SU-DHL-6 (cell line): ENCODE results near the gene KNOP1.

Experiments used
- H2AFZ ChIP-seq: fragments of 200-600 bp; sonication (generic); 2 replicates; pipeline ENCODE4 v1.6.1; 2014; ENCODE audit warnings: low read depth, mild to moderate bottlenecking, moderate library complexity, mixed read lengths, antibody characterized with exemption, low read length; ENCODE audit not compliant: severe bottlenecking
- H3F3A ChIP-seq: fragments of 200-600 bp; shearing (Covaris generic); 2 replicates; pipeline ENCODE4 v1.6.0; 2016; ENCODE audit warnings: antibody characterized with exemption, mild to moderate bottlenecking; ENCODE audit not compliant: insufficient read depth
- H3K27ac ChIP-seq: fragments of 200-600 bp; sonication (generic); 2 replicates; pipeline ENCODE4 v1.5.1; 2016; ENCODE audit warnings: low read depth, mild to moderate bottlenecking, low read length, moderate library complexity, mixed read lengths
- H3K27me3 ChIP-seq: fragments of 200-600 bp; sonication (generic), shearing (Covaris generic); 2 replicates; pipeline ENCODE4 v1.6.0; 2014; ENCODE audit warnings: mild to moderate bottlenecking, low read length
- H3K36me3 ChIP-seq: fragments of 200-600 bp; sonication (generic); 2 replicates; pipeline ENCODE4 v1.6.1; 2014; ENCODE audit warnings: mild to moderate bottlenecking, low read length, mixed read lengths
- H3K4me2 ChIP-seq: fragments of 300-600, 200-600 bp; shearing (Covaris generic), sonication (generic); 2 replicates; pipeline ENCODE4 v1.6.0; 2014; ENCODE audit warnings: low read length, low read depth, mild to moderate bottlenecking; ENCODE audit not compliant: poor library complexity, severe bottlenecking
- H3K4me3 ChIP-seq: fragments of 200-600 bp; sonication (generic); 2 replicates; pipeline ENCODE4 v1.5.1; 2014; ENCODE audit warnings: antibody characterized with exemption, low read length, mild to moderate bottlenecking, mixed read lengths; ENCODE audit not compliant: insufficient read depth, poor library complexity, severe bottlenecking
- H3K79me2 ChIP-seq: fragments of 200-600 bp; sonication (generic); 2 replicates; pipeline ENCODE4 v1.6.1; 2014; ENCODE audit warnings: mild to moderate bottlenecking, low read length, moderate library complexity; ENCODE audit not compliant: insufficient read depth
- H3K9ac ChIP-seq: fragments of 200-600 bp; sonication (generic); 2 replicates; pipeline ENCODE4 v1.7.0; 2014; ENCODE audit warnings: mild to moderate bottlenecking, low read length
- H3K9me2 ChIP-seq: fragments of 200-600 bp; sonication (generic); replicated peaks from 2 replicates; pipeline ENCODE4 v1.6.1; 2014; ENCODE audit warnings: low read length; ENCODE audit not compliant: insufficient read depth
- H3K9me3 ChIP-seq: fragments of 200-600 bp; sonication (generic); 2 replicates; pipeline ENCODE4 v1.6.1; 2014; ENCODE audit warnings: low read length, mixed read lengths; ENCODE audit not compliant: insufficient read depth
- H4K20me1 ChIP-seq: fragments of 200-600 bp; sonication (generic); 2 replicates; pipeline ENCODE4 v1.6.1; 2014; ENCODE audit warnings: low read depth, mild to moderate bottlenecking, antibody characterized with exemption, low read length, moderate library complexity, mixed read lengths
- CTCF ChIP-seq: fragments of 200-600 bp; sonication (generic); IDR thresholded peaks from one replicate; pipeline ENCODE4 v1.5.1; 2017; ENCODE audit warnings: antibody characterized with exemption, mild to moderate bottlenecking, low read length, moderate library complexity; ENCODE audit not compliant: insufficient read depth, poor library complexity, severe bottlenecking
- EZH2phosphoT487 ChIP-seq: fragments of 200-600 bp; sonication (generic), shearing (Covaris generic); conservative IDR thresholded peaks from 2 replicates; pipeline ENCODE4 v1.6.1; 2018; ENCODE audit warnings: mild to moderate bottlenecking, antibody characterized with exemption, low read length, moderate library complexity, mixed read lengths

KNOP1 gene

GRCh38 chr16:19754644-19755036 is 36.6 kb upstream of the KNOP1 start:
- Histone ChIP-seq H3K27ac (no peak overlapping the region), H3K4me2 (no peak overlapping the region)

GRCh38 chr16:19753815-19754643 is 36.0 kb upstream of the KNOP1 start:
- no peaks in the 10 kb centered on the region for H4K20me1 ChIP-seq
- no peak overlapping the region for H3K4me3 ChIP-seq
- H3K9me2 ChIP-seq: no peaks in the 10 kb centered on the region
- H3K36me3 ChIP-seq: no peaks in the 10 kb centered on the region
- no peak overlapping the region for H3K9ac ChIP-seq
- TF ChIP-seq EZH2phosphoT487 (no peak), CTCF (no peak)
- no peaks in the 10 kb centered on the region for H3F3A ChIP-seq
- H2AFZ ChIP-seq: no peak overlapping the region
- H3K79me2 ChIP-seq: no peaks in the 10 kb centered on the region
- no peaks in the 10 kb centered on the region for H3K27me3 ChIP-seq
- H3K4me2 ChIP-seq: no peak overlapping the region
- no peak overlapping the region for H3K27ac ChIP-seq
- H3K9me3 ChIP-seq: no peaks in the 10 kb centered on the region

More at GRCh38 chr16:19754644-19755036, 36.6 kb upstream of the KNOP1 start:
- H2AFZ ChIP-seq: no peak overlapping the region
- H3K4me3 ChIP-seq: no peak overlapping the region
- H3K9ac ChIP-seq: no peak overlapping the region
- H4K20me1 ChIP-seq: no peaks in the 10 kb centered on the region
- no peaks in the 10 kb centered on the region for H3K27me3 ChIP-seq
- H3K9me3 ChIP-seq: no peaks in the 10 kb centered on the region
- H3F3A ChIP-seq: no peaks in the 10 kb centered on the region
- H3K9me2 ChIP-seq: no peaks in the 10 kb centered on the region
- H3K79me2 ChIP-seq: no peaks in the 10 kb centered on the region
- H3K36me3 ChIP-seq: no peaks in the 10 kb centered on the region
- no peak for TF ChIP-seq EZH2phosphoT487
- TF ChIP-seq CTCF: no peak

GRCh38 chr16:19751478-19752385 is 33.7 kb upstream of the KNOP1 start:
- H3K36me3 ChIP-seq: no peaks in the 10 kb centered on the region
- no peak for TF ChIP-seq EZH2phosphoT487
- TF ChIP-seq CTCF: no peak
- H3K27me3 ChIP-seq: no peaks in the 10 kb centered on the region
- no peak overlapping the region for H3K4me2 ChIP-seq
- H4K20me1 ChIP-seq: no peaks in the 10 kb centered on the region
- H2AFZ ChIP-seq: no peak overlapping the region
- H3K9me2 ChIP-seq: no peaks in the 10 kb centered on the region
- no peak overlapping the region for H3K9ac ChIP-seq
- H3K79me2 ChIP-seq: no peaks in the 10 kb centered on the region
- H3K4me3 ChIP-seq: no peak overlapping the region
- no peaks in the 10 kb centered on the region for H3F3A ChIP-seq
- no peaks in the 10 kb centered on the region for H3K9me3 ChIP-seq
- no peak overlapping the region for H3K27ac ChIP-seq
